Upper lobe of left lung (tissue), 6 donors: ENCODE measurements around the gene NT5C1A. TPM values are rescaled to one million over a fixed set of nuclear protein-coding genes. Genes with fewer than 3 reads are reported as not detected.

Experiments used
- ATAC-seq, 2 donors: fragments of 200-7000 bp; cut with Tn5 transposase; one replicate each; pipeline ENCODE4 v1.9.1; 2022; ENCODE audit warnings: mild to moderate bottlenecking in 2 of 2, moderate library complexity in 2 of 2; ENCODE audit not compliant: low FRiP score in 2 of 2
- DNase-seq, 2 donors: peaks; one replicate each; pipeline ENCODE4 v3.0.0-alpha.2; 2019 to 2020
- H3K27ac ChIP-seq, 4 donors: fragments of 200-600 bp; sonication (generic); one replicate each; pipeline ENCODE4 v1.5.1; 2016 to 2019
- H3K27me3 ChIP-seq, 4 donors: fragments of 200-600 bp; sonication (generic); one replicate each; pipeline ENCODE4 v1.5.1; 2017 to 2019
- H3K36me3 ChIP-seq, 4 donors: fragments of 200-600 bp; sonication (generic); one replicate each; pipeline ENCODE4 v1.5.1; 2016 to 2019
- H3K4me1 ChIP-seq, 4 donors: fragments of 200-600 bp; sonication (generic); one replicate each; pipeline ENCODE4 v1.5.1; 2018 to 2019
- H3K4me3 ChIP-seq, 4 donors: fragments of 200-600 bp; sonication (generic); one replicate each; pipeline ENCODE4 v1.5.1; 2017 to 2019; ENCODE audit warnings: mild to moderate bottlenecking in 2 of 4, moderate library complexity in 1 of 4
- H3K9me3 ChIP-seq, 4 donors: fragments of 200-600 bp; sonication (generic); one replicate each; pipeline ENCODE4 v1.5.1; 2018 to 2019
- CTCF ChIP-seq, 6 experiments: fragments of 450-650 bp in 4 of 6; fragments of 200-600 bp in 2 of 6; sonication (generic) in 2 of 6; IDR thresholded peaks; one replicate each; pipeline ENCODE4 v1.5.1; 2016 to 2019; ENCODE audit warnings: antibody characterized with exemption in 6 of 6
- EP300 ChIP-seq, 4 donors: sonication (generic); formaldehyde crosslinking; IDR thresholded peaks; one replicate each; pipeline ENCODE4 v1.5.1; 2017; ENCODE audit warnings: antibody characterized with exemption in 4 of 4, control low read depth in 2 of 4
- POLR2A ChIP-seq, 4 donors: fragments of 450-650 bp; IDR thresholded peaks; one replicate each; pipeline ENCODE4 v1.5.1; 2016 to 2017; ENCODE audit warnings: antibody characterized with exemption in 4 of 4, mild to moderate bottlenecking in 2 of 4
- POLR2AphosphoS5 ChIP-seq, 2 donors: sonication (generic); formaldehyde crosslinking; IDR thresholded peaks; one replicate each; pipeline ENCODE4 v1.5.1; 2017; ENCODE audit warnings: antibody characterized with exemption in 2 of 2
- WGBS, 2 donors: methylation state at CpG; one replicate each; pipeline ENCODE4 v1.1.5; 2017 to 2018; 5-methylcytosine and 5-hydroxymethylcytosine counted together
- total RNA-seq, 6 donors: library from RNA; depleted of rRNA in 4 of 6; stranded (reverse); fragments of >200 nt in 4 of 6; gene quantifications; one replicate each; pipeline versions ENCODE4 v1.1.0 to v1.2.1, GENCODE V29; 2016 to 2021
- donor health status: DM: no; HTN: no; CAD: no; lungs with moderate emphysema.
- donor health status: DM: no; HTN: yes; CAD: no; lungs with severe emphysema.

NT5C1A gene
- total RNA-seq, 6 donors from 2014 or later: 0.37 to 5.5 (median 2.6) TPM; not detected in 2

GRCh38 chr1:39632323-39632681 is 39.6 kb downstream of the NT5C1A start:
- 86 to 93% methylated on average over 3 to 5 of the region's 5 CpGs for WGBS, 2 donors
- ATAC-seq (no peak), DNase-seq (no peak)
- TF ChIP-seq CTCF (IDR thresholded peaks at IDR 0.05) (no peak), POLR2A (IDR thresholded peaks at IDR 0.05) (no peak), EP300 (IDR thresholded peaks at IDR 0.05) (no peak), POLR2AphosphoS5 (IDR thresholded peaks at IDR 0.05) (no peak)
- peaks cover 0 to 14% (median 4%) of the 10 kb centered on the region in 4 donors for H3K4me1 ChIP-seq
- H3K9me3 ChIP-seq: no peaks in the 10 kb centered on the region
- H3K27ac ChIP-seq: peak overlapping the region; percentile 54 to 75 (median 68)
- no peaks in the 10 kb centered on the region for H3K27me3 ChIP-seq
- H3K36me3 ChIP-seq: peaks cover 0 to 27% (median 3%) of the 10 kb centered on the region in 4 donors
- H3K4me3 ChIP-seq: peak overlapping the region in 3 of 4 donors; percentile 18 to 39 (median 35)

- peaks cover 0 to 14% (median 5%) of the 10 kb centered on the region in 4 donors for H3K4me1 ChIP-seq
- peak overlapping the region in 2 of 4 donors; percentile 7 to 64 for H3K27ac ChIP-seq
- no peak for DNase-seq
- H3K9me3 ChIP-seq: no peaks in the 10 kb centered on the region
- H3K27me3 ChIP-seq: no peaks in the 10 kb centered on the region
- peak overlapping the region in 3 of 4 donors; percentile 18 to 39 (median 35) for H3K4me3 ChIP-seq
- no peak for TF ChIP-seq CTCF (IDR thresholded peaks at IDR 0.05)
- 84 to 91% methylated on average over 16 of the region's 16 CpGs for WGBS, 2 donors
- H3K36me3 ChIP-seq: peaks cover 0 to 34% (median 3%) of the 10 kb centered on the region in 4 donors
- no peak for ATAC-seq
Observed at GRCh38 chr1:39631361-39632322, 40.3 kb downstream of the NT5C1A start.

- Histone ChIP-seq H3K4me1 (peaks cover 4 to 11% (median 10%) of the 10 kb centered on the region in 4 donors), H3K27ac (no peak overlapping the region), H3K27me3 (no peaks in the 10 kb centered on the region), H3K9me3 (no peaks in the 10 kb centered on the region), H3K4me3 (no peak overlapping the region), H3K36me3 (peaks cover 0 to 41% (median 3%) of the 10 kb centered on the region in 4 donors)
- WGBS, 2 donors: 96% methylated on average over 11 of the region's 11 CpGs
- TF ChIP-seq EP300 (IDR thresholded peaks at IDR 0.05) (no peak), POLR2A (IDR thresholded peaks at IDR 0.05) (no peak), POLR2AphosphoS5 (IDR thresholded peaks at IDR 0.05) (no peak), CTCF (IDR thresholded peaks at IDR 0.05) (no peak)
- no peak for DNase-seq
- ATAC-seq: no peak
Observed at GRCh38 chr1:39628807-39629350, 43.0 kb downstream of the NT5C1A start.

- peak in 1 of 2 donors; percentile 52 for DNase-seq
- H3K27ac ChIP-seq: peak overlapping the region; percentile 59 to 76 (median 70)
- H3K9me3 ChIP-seq: no peaks in the 10 kb centered on the region
- H3K27me3 ChIP-seq: no peaks in the 10 kb centered on the region
- peaks cover 4 to 12% (median 7%) of the 10 kb centered on the region in 4 donors for H3K4me1 ChIP-seq
- H3K36me3 ChIP-seq: peaks cover 0 to 40% (median 3%) of the 10 kb centered on the region in 4 donors
- WGBS, 2 donors: 85 to 86% methylated on average over 16 of the region's 16 CpGs
- TF ChIP-seq POLR2A (IDR thresholded peaks at IDR 0.05) (no peak), POLR2AphosphoS5 (IDR thresholded peaks at IDR 0.05) (no peak), EP300 (IDR thresholded peaks at IDR 0.05) (no peak), CTCF (IDR thresholded peaks at IDR 0.05) (no peak)
- ATAC-seq: no peak
- no peak overlapping the region for H3K4me3 ChIP-seq
Observed at GRCh38 chr1:39626646-39627045, 45.3 kb downstream of the NT5C1A start.
